Gastroesophageal sphincter (tissue), 4 donors: ENCODE data around the gene FCN3. TPM values are rescaled to one million over a fixed set of nuclear protein-coding genes. Genes with fewer than 3 reads are reported as not detected.

Experiments used
- ATAC-seq: fragments of 150-250 bp; one replicate; pipeline ENCODE4 v1.9.1; 2016; ENCODE audit warnings: mild to moderate bottlenecking, moderate library complexity
- H3K27ac ChIP-seq, 4 donors: fragments of 200-600 bp; sonication (generic) in 3 of 4; 1 replicate in 3 of 4; 2 replicates in 1 of 4; pipeline ENCODE4 v1.5.1; 2016 to 2019
- H3K27me3 ChIP-seq: fragments of 200-600 bp; sonication (generic); one replicate; pipeline ENCODE4 v1.5.1; 2019
- H3K36me3 ChIP-seq, 2 donors: fragments of 200-600 bp; sonication (generic); one replicate each; pipeline ENCODE4 v1.5.1; 2019; ENCODE audit warnings: control low read depth in 1 of 2
- H3K4me1 ChIP-seq, 3 donors: fragments of 200-600 bp; sonication (generic); 1 replicate in 2 of 3; 2 replicates in 1 of 3; pipeline ENCODE4 v1.5.1; 2016 to 2019; ENCODE audit warnings: control low read depth in 2 of 3
- H3K4me3 ChIP-seq, 2 donors: fragments of 200-600 bp; sonication (generic); one replicate each; pipeline ENCODE4 v1.5.1; 2019; ENCODE audit warnings: mild to moderate bottlenecking in 1 of 2, moderate library complexity in 1 of 2
- H3K9me3 ChIP-seq, 3 donors: fragments of 200-600 bp; sonication (generic); one replicate each; pipeline ENCODE4 v1.5.1; 2017 to 2019; ENCODE audit warnings: control low read depth in 2 of 3
- EP300 ChIP-seq: sonication (generic); formaldehyde crosslinking; IDR thresholded peaks from one replicate; pipeline ENCODE4 v1.6.1; 2017; ENCODE audit warnings: antibody characterized with exemption, mild to moderate bottlenecking
- POLR2A ChIP-seq, 2 donors: fragments of 450-650 bp; IDR thresholded peaks; one replicate each; pipeline ENCODE4 v1.6.1; 2017; ENCODE audit warnings: antibody characterized with exemption in 2 of 2, mild to moderate bottlenecking in 2 of 2, moderate library complexity in 1 of 2
- POLR2AphosphoS5 ChIP-seq: sonication (generic); formaldehyde crosslinking; IDR thresholded peaks from one replicate; pipeline ENCODE4 v1.6.1; 2017; ENCODE audit warnings: antibody characterized with exemption
- WGBS, 2 donors: methylation state at CpG; one replicate each; pipeline ENCODE4 v1.1.5; 2018; ENCODE audit warnings: low coverage in 1 of 2; 5-methylcytosine and 5-hydroxymethylcytosine counted together
- total RNA-seq, 4 donors: library from RNA; depleted of rRNA; stranded (reverse); fragments of >200 nt; gene quantifications; one replicate each; pipeline ENCODE4 v1.1.0, GENCODE V29; 2016
- TF ChIP-seq, protein P1 (sequence below), 4 experiments: fragments of 200-600 bp in 2 of 4; fragments of 450-650 bp in 2 of 4; sonication (generic) in 1 of 4; IDR thresholded peaks; one replicate each; pipeline ENCODE4 v1.5.1; 2017 to 2019; ENCODE audit warnings: antibody characterized with exemption in 4 of 4, mild to moderate bottlenecking in 2 of 4, moderate library complexity in 2 of 4

FCN3 gene
- total RNA-seq, 4 donors from 2014 or later, result 4.6 to 11.5 (median 6.3) TPM

DNA sequence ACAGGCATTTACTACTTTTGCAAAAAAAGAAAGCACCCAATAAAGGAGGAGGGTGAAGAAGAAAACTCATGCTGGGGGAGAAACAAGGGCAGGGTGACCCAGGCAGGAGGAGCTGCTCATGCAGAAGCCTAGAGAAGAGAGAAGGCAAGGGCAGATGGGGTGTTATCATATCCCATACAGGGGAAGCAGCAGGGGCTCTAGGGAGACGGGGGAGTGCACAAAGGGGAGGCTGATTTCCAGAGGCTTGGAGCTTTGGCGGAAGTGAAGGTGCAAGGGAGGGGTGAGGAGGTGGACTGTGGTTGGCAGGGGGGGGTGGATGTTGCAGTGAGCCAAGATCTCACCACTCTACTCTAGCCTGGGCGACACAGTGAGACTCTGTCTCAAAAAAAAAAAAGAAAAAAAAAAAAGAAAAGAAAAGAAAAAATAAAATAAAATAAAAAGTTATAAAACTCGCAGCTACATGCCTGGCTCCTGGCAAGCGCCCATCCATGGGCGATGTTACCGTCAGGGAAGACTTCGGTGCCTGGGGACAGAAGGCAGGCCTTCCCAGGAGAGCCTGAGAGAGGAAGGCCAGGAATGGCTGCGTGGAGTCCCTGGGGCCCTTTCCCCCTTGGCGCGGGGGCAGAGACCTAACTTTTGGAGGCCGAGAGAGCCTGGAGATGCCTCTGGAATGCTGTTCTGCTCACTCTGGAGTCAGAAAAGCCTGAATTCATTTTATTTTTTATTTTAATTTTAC, 3.3 kb upstream of the FCN3 start:
- TF ChIP-seq POLR2AphosphoS5, result no peak
- no peak for TF ChIP-seq EP300
- TF ChIP-seq, protein P1, sequence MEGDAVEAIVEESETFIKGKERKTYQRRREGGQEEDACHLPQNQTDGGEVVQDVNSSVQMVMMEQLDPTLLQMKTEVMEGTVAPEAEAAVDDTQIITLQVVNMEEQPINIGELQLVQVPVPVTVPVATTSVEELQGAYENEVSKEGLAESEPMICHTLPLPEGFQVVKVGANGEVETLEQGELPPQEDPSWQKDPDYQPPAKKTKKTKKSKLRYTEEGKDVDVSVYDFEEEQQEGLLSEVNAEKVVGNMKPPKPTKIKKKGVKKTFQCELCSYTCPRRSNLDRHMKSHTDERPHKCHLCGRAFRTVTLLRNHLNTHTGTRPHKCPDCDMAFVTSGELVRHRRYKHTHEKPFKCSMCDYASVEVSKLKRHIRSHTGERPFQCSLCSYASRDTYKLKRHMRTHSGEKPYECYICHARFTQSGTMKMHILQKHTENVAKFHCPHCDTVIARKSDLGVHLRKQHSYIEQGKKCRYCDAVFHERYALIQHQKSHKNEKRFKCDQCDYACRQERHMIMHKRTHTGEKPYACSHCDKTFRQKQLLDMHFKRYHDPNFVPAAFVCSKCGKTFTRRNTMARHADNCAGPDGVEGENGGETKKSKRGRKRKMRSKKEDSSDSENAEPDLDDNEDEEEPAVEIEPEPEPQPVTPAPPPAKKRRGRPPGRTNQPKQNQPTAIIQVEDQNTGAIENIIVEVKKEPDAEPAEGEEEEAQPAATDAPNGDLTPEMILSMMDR (IDR thresholded peaks at IDR 0.05), result no peak
- no peak for TF ChIP-seq POLR2A (IDR thresholded peaks at IDR 0.05)
- Histone ChIP-seq H3K36me3 (no peaks in the 10 kb centered on the region), H3K27ac (no peak overlapping the region), H3K4me1 (peaks cover 0 to 10% (median 0%) of the 10 kb centered on the region in 3 donors), H3K4me3 (no peak overlapping the region), H3K27me3 (peaks cover 10% of the 10 kb centered on the region), H3K9me3 (no peaks in the 10 kb centered on the region)
- no peak for ATAC-seq
- 73 to 81% methylated on average over 5 to 11 of the region's 12 CpGs for WGBS, 2 donors

DNA sequence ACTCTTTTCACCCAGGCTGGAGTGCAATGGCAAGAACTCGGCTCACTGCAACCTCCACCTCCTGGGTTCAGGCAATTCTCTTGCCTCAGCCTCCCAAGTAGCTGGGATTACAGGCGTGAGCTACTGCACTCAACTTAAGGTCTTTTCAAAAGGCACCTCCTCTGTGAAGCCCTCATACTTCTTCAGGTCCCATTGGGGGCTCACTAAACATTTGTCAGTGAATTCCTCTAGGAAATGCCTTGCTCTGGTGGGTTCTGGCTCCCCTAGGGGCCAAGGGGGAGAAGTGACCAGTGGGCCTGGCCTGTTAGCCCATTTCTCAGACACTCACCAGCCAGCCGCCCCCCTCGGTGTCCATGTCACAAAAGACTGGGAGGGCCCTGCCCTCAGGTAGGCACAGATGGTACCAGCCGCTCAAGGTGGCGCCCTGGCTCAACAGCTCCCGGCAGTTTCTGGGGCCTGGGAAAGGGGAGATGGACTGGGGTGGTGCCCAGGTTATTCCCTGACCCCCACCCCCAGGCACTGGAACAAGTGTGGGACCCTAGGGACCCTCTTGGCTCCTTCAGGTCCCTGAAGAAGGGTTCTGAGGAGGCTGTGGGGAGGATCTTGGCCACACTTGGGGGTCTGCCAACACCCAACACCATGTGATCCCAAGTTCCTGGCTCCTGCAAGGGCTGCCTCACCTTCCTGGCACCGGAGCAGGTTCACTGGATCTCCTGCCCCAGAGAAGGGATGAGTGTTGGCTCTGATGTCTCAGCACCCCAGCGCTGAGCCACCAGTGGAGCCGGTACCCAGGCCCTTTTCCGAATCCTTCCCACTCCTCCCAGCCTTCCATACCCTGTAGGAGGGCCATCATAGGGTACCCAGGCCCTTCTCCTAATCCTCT, 1.6 kb downstream of the FCN3 start:
- H3K27me3 ChIP-seq, result no peaks in the 10 kb centered on the region
- H3K4me1 ChIP-seq, result peaks cover 0 to 22% (median 0%) of the 10 kb centered on the region in 3 donors
- no peak for ATAC-seq
- TF ChIP-seq POLR2AphosphoS5 (no peak), POLR2A (IDR thresholded peaks at IDR 0.05) (no peak), EP300 (no peak)
- TF ChIP-seq, protein P1 (IDR thresholded peaks at IDR 0.05), result no peak
- no peaks in the 10 kb centered on the region for H3K36me3 ChIP-seq
- H3K27ac ChIP-seq, result no peak overlapping the region
- WGBS, 2 donors, result 94% methylated on average over 3 of the region's 11 CpGs; no CpG with 5 or more reads in 1 of the 2 donors
- H3K9me3 ChIP-seq, result no peaks in the 10 kb centered on the region
- H3K4me3 ChIP-seq, result no peak overlapping the region

DNA sequence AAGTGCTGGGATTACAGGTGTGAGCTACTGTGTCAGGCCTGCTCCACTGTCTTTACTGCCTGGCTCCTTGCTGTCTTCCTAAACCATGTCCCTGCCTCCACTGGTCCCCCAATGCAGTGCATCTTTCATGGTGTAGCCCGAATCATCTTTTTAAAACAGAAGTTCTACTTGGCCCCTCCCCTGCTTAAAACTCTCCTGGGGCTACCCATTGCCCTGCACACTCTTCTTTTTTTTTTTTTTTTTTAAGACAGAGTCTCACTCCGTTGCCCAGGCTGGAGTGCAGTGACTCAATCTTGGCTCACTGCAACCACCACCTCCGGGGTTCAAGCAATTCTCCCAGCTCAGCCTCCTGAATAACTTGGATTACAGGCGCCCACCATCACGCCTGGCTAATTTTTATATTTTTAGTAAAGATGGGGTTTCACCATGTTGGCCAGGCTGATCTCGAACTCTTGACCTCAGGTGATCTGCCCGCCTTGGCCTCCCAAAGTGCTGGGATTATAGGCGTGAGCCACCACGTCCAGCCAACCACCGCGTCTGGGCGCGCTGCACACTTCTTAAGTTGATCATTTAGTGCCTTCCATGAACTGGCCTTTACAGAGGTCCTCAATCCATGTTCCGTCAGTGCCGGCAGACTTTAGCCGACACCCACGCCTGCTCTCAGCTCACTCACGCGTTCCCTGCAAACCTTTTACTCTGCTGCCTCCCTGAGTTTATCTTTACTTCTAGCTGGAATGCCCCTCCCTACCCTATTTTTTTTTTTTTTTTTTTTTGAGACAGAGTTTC, 2.4 kb downstream of the FCN3 start:
- Histone ChIP-seq H3K9me3 (no peaks in the 10 kb centered on the region), H3K27ac (no peak overlapping the region), H3K27me3 (no peaks in the 10 kb centered on the region), H3K36me3 (no peaks in the 10 kb centered on the region), H3K4me3 (no peak overlapping the region), H3K4me1 (peaks cover 5 to 30% (median 7%) of the 10 kb centered on the region in 3 donors)
- TF ChIP-seq POLR2A (IDR thresholded peaks at IDR 0.05), result no peak
- WGBS, 2 donors, result 82% methylated on average over 15 of the region's 19 CpGs; no CpG with 5 or more reads in 1 of the 2 donors
- no peak for ATAC-seq

DNA sequence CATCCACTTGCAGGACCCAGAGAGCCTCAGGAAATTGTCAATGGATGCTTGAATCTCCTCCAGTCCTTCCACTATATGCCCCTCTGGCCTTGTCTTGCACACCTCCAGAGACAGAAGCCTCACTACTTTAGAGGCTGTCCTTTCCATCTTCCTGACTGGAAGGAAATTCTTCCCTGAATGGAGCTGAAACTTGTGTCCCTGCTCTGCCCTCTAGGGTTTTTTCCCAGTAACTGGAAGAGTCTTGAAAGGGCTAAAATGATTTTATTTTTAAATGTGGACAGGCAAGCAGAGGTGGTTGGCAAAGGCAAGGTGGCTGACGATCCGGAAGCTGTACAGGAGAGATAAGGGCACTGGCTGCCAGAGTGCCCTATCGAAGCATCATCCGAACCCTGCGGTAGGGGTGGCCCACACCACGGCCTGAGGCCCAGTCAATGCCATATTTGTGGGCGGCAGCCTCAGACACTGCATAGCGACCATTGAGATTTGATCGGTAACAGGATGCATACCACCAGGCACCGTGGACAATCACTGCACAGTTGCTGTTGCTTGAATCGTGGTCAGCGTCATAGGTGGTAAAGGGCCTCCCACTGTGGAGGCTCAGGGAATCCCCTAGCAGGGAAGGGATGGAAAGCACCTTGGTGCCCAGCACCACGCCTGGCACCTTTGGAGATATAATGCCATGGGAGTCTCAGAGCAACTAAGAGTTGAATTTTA, 5.6 kb downstream of the FCN3 start:
- no peaks in the 10 kb centered on the region for H3K27me3 ChIP-seq
- peaks cover 0 to 8% of the 10 kb centered on the region in 2 donors for H3K36me3 ChIP-seq
- WGBS, 2 donors, result 70 to 96% methylated on average over 7 to 9 of the region's 13 CpGs
- peaks cover 9 to 54% (median 19%) of the 10 kb centered on the region in 3 donors for H3K4me1 ChIP-seq
- ATAC-seq, result no peak
- TF ChIP-seq, protein P1 (IDR thresholded peaks at IDR 0.05), result peak in 3 of 4 experiments; percentile 8 to 12 (median 9)
- no peak for TF ChIP-seq EP300
- TF ChIP-seq POLR2A (IDR thresholded peaks at IDR 0.05), result no peak
- no peak for TF ChIP-seq POLR2AphosphoS5
- H3K27ac ChIP-seq, result peak overlapping the region in 1 of 4 donors; percentile 19
- H3K4me3 ChIP-seq, result no peak overlapping the region
- H3K9me3 ChIP-seq, result no peaks in the 10 kb centered on the region
